ENCODE measurements around the gene KCNIP1.
A peak's percentile ranks its signal among the peaks of the same experiment; 100 is the strongest.

Gene KCNIP1
- long read RNA-seq: 0 reads

DNA sequence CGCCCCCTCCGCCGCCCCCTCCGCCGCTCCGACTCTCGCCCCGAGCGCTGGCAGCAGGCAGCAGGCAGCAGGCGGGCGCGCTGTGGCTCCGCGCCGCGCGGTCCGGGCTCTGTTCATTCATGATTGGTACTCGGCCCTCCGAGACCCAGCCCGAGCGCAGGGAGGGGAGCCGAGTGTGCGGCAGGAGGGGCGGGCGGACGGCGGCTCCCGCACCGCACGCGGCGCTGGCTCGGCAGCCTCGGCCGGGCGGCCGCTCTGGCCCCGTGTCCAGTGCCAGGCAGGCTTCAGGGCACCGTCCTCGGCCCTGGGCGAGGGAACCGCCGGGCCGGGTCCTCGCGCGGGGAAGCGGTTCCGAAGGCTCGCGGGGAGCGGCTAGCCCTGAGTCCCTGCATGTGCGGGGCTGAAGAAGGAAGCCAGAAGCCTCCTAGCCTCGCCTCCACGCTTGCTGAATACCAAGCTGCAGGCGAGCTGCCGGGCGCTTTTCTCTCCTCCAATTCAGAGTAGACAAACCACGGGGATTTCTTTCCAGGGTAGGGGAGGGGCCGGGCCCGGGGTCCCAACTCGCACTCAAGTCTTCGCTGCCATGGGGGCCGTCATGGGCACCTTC, at the start of gene KCNIP1:
TSS of gene KCNIP1 (plus strand) at position 31 of the 607 bp plus-strand sequence.
- H3K27me3 ChIP-seq (ENCODE audit: insufficient read depth, poor library complexity, severe bottlenecking): peaks cover 18% of the 10 kb centered on the region
- no peak within 1 kb of the TSS for H3K27ac ChIP-seq (replicated peaks)
- H3K4me3 ChIP-seq (replicated peaks; ENCODE audit: insufficient read depth, low read length): no peak within 1 kb of the TSS
- no peak for TF ChIP-seq SPI1 (IDR thresholded peaks at IDR 0.05; ENCODE audit: borderline replicate concordance, low read depth)
- TF ChIP-seq, protein P1, sequence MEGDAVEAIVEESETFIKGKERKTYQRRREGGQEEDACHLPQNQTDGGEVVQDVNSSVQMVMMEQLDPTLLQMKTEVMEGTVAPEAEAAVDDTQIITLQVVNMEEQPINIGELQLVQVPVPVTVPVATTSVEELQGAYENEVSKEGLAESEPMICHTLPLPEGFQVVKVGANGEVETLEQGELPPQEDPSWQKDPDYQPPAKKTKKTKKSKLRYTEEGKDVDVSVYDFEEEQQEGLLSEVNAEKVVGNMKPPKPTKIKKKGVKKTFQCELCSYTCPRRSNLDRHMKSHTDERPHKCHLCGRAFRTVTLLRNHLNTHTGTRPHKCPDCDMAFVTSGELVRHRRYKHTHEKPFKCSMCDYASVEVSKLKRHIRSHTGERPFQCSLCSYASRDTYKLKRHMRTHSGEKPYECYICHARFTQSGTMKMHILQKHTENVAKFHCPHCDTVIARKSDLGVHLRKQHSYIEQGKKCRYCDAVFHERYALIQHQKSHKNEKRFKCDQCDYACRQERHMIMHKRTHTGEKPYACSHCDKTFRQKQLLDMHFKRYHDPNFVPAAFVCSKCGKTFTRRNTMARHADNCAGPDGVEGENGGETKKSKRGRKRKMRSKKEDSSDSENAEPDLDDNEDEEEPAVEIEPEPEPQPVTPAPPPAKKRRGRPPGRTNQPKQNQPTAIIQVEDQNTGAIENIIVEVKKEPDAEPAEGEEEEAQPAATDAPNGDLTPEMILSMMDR (IDR thresholded peaks at IDR 0.05; ENCODE audit: insufficient read depth, low read length): no peak
- TF ChIP-seq POLR2AphosphoS5 (IDR thresholded peaks at IDR 0.05; ENCODE audit: low read depth): no peak
- TF ChIP-seq, protein P2, sequence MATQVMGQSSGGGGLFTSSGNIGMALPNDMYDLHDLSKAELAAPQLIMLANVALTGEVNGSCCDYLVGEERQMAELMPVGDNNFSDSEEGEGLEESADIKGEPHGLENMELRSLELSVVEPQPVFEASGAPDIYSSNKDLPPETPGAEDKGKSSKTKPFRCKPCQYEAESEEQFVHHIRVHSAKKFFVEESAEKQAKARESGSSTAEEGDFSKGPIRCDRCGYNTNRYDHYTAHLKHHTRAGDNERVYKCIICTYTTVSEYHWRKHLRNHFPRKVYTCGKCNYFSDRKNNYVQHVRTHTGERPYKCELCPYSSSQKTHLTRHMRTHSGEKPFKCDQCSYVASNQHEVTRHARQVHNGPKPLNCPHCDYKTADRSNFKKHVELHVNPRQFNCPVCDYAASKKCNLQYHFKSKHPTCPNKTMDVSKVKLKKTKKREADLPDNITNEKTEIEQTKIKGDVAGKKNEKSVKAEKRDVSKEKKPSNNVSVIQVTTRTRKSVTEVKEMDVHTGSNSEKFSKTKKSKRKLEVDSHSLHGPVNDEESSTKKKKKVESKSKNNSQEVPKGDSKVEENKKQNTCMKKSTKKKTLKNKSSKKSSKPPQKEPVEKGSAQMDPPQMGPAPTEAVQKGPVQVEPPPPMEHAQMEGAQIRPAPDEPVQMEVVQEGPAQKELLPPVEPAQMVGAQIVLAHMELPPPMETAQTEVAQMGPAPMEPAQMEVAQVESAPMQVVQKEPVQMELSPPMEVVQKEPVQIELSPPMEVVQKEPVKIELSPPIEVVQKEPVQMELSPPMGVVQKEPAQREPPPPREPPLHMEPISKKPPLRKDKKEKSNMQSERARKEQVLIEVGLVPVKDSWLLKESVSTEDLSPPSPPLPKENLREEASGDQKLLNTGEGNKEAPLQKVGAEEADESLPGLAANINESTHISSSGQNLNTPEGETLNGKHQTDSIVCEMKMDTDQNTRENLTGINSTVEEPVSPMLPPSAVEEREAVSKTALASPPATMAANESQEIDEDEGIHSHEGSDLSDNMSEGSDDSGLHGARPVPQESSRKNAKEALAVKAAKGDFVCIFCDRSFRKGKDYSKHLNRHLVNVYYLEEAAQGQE (IDR thresholded peaks at IDR 0.05; ENCODE audit: insufficient replicate concordance, low read depth): no peak
- TF ChIP-seq GABPA (IDR thresholded peaks at IDR 0.05; ENCODE audit: low read depth): no peak
- no peak for DNase-seq (ENCODE audit: low read depth in 1 of 2, low spot score in 1 of 2)

DNA sequence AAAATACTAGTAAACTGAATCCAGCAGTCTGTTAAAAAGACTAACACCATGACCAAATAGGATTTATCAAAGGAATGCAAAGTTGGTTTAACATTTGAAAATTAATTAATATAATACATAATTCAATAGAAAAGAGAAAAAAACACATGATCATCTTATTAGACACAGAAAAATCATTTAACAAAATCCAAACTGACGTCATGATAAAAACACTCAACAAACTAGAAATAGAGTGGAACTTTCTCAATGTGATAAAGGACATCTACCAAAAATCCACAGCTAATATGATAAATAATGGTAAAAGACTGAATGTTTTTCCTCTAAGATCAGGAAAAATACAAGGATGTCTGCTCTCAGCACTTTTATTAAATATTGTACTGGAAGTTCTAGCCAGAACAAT, 40.4 kb upstream of the KCNIP1 start:
- no peak overlapping the region for H3K4me3 ChIP-seq (replicated peaks; ENCODE audit: insufficient read depth, low read length)
- H3K27ac ChIP-seq (replicated peaks): no peak overlapping the region
- no peak for DNase-seq (ENCODE audit: low read depth in 1 of 2, low spot score in 1 of 2)
- no peaks in the 10 kb centered on the region for H3K27me3 ChIP-seq (ENCODE audit: insufficient read depth, poor library complexity, severe bottlenecking)
- TF ChIP-seq GABPA (IDR thresholded peaks at IDR 0.05; ENCODE audit: low read depth) (no peak), POLR2AphosphoS5 (IDR thresholded peaks at IDR 0.05; ENCODE audit: low read depth) (no peak), SPI1 (IDR thresholded peaks at IDR 0.05; ENCODE audit: borderline replicate concordance, low read depth) (no peak)
- TF ChIP-seq, protein P1 (IDR thresholded peaks at IDR 0.05; ENCODE audit: insufficient read depth, low read length): no peak
- TF ChIP-seq, protein P2 (IDR thresholded peaks at IDR 0.05; ENCODE audit: insufficient replicate concordance, low read depth): no peak

DNA sequence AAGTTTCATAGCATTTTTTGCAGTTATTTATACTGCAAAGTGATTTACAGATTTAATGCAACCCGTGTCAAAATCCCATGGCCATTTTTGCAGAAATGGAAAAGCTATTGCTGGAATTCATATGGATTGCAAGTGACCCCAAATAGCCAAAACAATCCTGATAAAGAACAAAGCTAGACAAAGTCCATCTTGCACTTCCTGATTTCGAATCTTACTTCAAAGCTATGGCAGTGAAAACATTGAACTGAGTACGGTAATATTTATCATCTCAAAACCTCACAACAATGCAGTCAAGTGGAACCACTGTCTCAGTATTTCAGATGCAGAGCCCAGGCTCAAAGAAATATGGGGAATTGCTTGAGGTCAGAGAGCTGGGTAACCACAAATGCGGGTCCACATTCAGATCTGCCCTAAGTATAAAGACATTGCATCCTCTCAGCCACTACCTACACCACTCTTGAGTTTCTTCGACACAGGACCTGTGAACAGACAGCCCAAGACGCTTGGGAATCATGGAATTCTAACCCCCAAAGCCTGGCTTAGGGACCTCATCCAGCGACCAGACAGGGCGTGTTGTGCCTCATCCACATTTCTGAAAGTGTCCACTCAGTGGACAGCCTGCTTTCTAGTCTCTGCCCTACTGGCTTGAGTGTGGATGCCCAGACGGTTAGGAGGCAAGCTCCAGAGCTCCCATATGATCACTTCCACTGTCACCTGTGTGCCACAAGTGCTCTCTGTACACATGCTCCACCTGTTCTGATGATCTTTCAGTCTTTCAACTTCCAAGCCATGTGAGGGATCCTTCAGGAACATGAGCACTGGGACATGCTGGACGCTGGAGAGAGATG, 39.3 kb upstream of the KCNIP1 start:
- H3K4me3 ChIP-seq (replicated peaks; ENCODE audit: insufficient read depth, low read length): no peak overlapping the region
- TF ChIP-seq, protein P2 (IDR thresholded peaks at IDR 0.05; ENCODE audit: insufficient replicate concordance, low read depth): no peak
- TF ChIP-seq POLR2AphosphoS5 (IDR thresholded peaks at IDR 0.05; ENCODE audit: low read depth): no peak
- TF ChIP-seq SPI1 (IDR thresholded peaks at IDR 0.05; ENCODE audit: borderline replicate concordance, low read depth): peak; percentile 51; the same call in 1 of the 2 replicates
- no peak for DNase-seq (ENCODE audit: low read depth in 1 of 2, low spot score in 1 of 2)
- no peak overlapping the region for H3K27ac ChIP-seq (replicated peaks)
- no peaks in the 10 kb centered on the region for H3K27me3 ChIP-seq (ENCODE audit: insufficient read depth, poor library complexity, severe bottlenecking)

Measured in HL-60 (cell line).